Stimulated activated CD8-positive, alpha-beta memory T cell treated with anti-CD3 and anti-CD28 coated beads, Interleukin-12 subunit alpha, Interleukin-12 subunit beta, amount 100 ng/mL, for 24 hours (primary cell): ENCODE data around the gene C1QL3.

ENCODE experiments used
- DNase-seq: peaks from one replicate; pipeline ENCODE4 v3.0.0-alpha.2; 2020; ENCODE audit errors: extremely low read depth

The C1QL3 gene

GRCh38 chr10:16521311-16522016 is at the start of gene C1QL3:
Gene C1QL3 (minus strand): TSS chr10:16521879. CDS start chr10:16521065, 814 bp downstream.
- DNase-seq: no peak

- no peak for DNase-seq
Observed at GRCh38 chr10:16570731-16571130, 49.1 kb upstream of the C1QL3 start.

GRCh38 chr10:16566202-16566805 is 44.6 kb upstream of the C1QL3 start:
- no peak for DNase-seq

- no peak for DNase-seq
Observed at GRCh38 chr10:16565604-16566003, 43.9 kb upstream of the C1QL3 start.

- DNase-seq: no peak
Observed at GRCh38 chr10:16562891-16563290, 41.2 kb upstream of the C1QL3 start.

- DNase-seq: no peak
Observed at GRCh38 chr10:16559236-16559773, 37.6 kb upstream of the C1QL3 start.

- no peak for DNase-seq
Observed at GRCh38 chr10:16547973-16548372, 26.3 kb upstream of the C1QL3 start.

GRCh38 chr10:16545116-16545736 is 23.5 kb upstream of the C1QL3 start:
- DNase-seq: no peak

- DNase-seq: no peak
Observed at GRCh38 chr10:16544591-16544990, 22.9 kb upstream of the C1QL3 start.

- no peak for DNase-seq
Observed at GRCh38 chr10:16544099-16544498, 22.4 kb upstream of the C1QL3 start.

- DNase-seq: no peak
Observed at GRCh38 chr10:16536155-16536554, 14.5 kb upstream of the C1QL3 start.

- DNase-seq: no peak
Observed at GRCh38 chr10:16529853-16530252, 8.2 kb upstream of the C1QL3 start.

- DNase-seq: no peak
Observed at GRCh38 chr10:16527452-16527851, 5.8 kb upstream of the C1QL3 start.

GRCh38 chr10:16520900-16521299 is 779 bp downstream of the C1QL3 start:
- DNase-seq: no peak

- no peak for DNase-seq
Observed at GRCh38 chr10:16519908-16520861, 1.5 kb downstream of the C1QL3 start.

- no peak for DNase-seq
Observed at GRCh38 chr10:16519250-16519907, 2.3 kb downstream of the C1QL3 start.

- DNase-seq: no peak
Observed at GRCh38 chr10:16518822-16519221, 2.9 kb downstream of the C1QL3 start.

GRCh38 chr10:16510843-16511242 is 10.8 kb downstream of the C1QL3 start:
- no peak for DNase-seq

GRCh38 chr10:16509996-16510395 is 11.7 kb downstream of the C1QL3 start:
- DNase-seq: no peak

GRCh38 chr10:16505161-16505560 is 16.5 kb downstream of the C1QL3 start:
- DNase-seq: no peak

GRCh38 chr10:16497911-16498310 is 23.8 kb downstream of the C1QL3 start:
- DNase-seq: no peak
